BJ (cell line): ENCODE results near the gene SLC25A13. TPM values are rescaled to one million over a fixed set of nuclear protein-coding genes. Genes with fewer than 3 reads are reported as not detected.

Experiments used
- CTCF ChIA-PET: fragments of 350-600 bp; formaldehyde crosslinking; extraction: SDS; loops from one replicate; lab custom pipeline; 2021; ENCODE audit warnings: antibody characterized with exemption, inconsistent platforms; lab: Yijun Ruan, JAX
- POLR2A ChIA-PET: fragments of 300-600 bp; sonication (Branson Sonifier 250); formaldehyde crosslinking; extraction: SDS; loops from one replicate; lab custom pipeline; 2021; ENCODE audit warnings: antibody characterized with exemption; lab: Charles Lee
- DNase-seq: peaks from one replicate; pipeline ENCODE4 v3.0.0-alpha.2; 2011; ENCODE audit warnings: low read depth
- H3K27me3 ChIP-seq: 2 replicates; pipeline ENCODE4 v1.6.0; 2011; ENCODE audit warnings: low read length; ENCODE audit not compliant: control insufficient read depth, insufficient read depth
- H3K36me3 ChIP-seq: 2 replicates; pipeline ENCODE4 v1.5.1; 2011; ENCODE audit warnings: low read length; ENCODE audit not compliant: control insufficient read depth, insufficient read depth
- H3K4me3 ChIP-seq: 2 replicates; pipeline ENCODE4 v1.5.1; 2011; ENCODE audit warnings: low read depth, mild to moderate bottlenecking, control low read depth, low read length
- CTCF ChIP-seq: IDR thresholded peaks from 2 replicates; pipeline ENCODE4 v1.5.1; 2011; ENCODE audit warnings: low read depth, mild to moderate bottlenecking, control low read depth, inconsistent platforms, low read length, moderate library complexity; ENCODE audit not compliant: insufficient read depth
- polyA plus RNA-seq: library from polyadenylated mRNA; depleted of rRNA; stranded (reverse); fragments of >200 nt; gene quantifications from 2 replicates; pipeline ENCODE4 v1.2.3, GENCODE V29; 2011

SLC25A13 gene
- polyA plus RNA-seq, 1 experiment, result 6.2 TPM

- no peak for TF ChIP-seq CTCF
- ChIA-PET CTCF (interaction anchor here (0.6 to 1.1 kb wide), 2 partner anchors 10 to 224 kb away, joined by 3 read pairs; no protein-coding TSS in a partner anchor), POLR2A (no interaction called here)
- no peaks in the 10 kb centered on the region for H3K27me3 ChIP-seq
- no peaks in the 10 kb centered on the region for H3K36me3 ChIP-seq
- H3K4me3 ChIP-seq, result no peak overlapping the region
- no peak for DNase-seq
These were observed 125.2 kb downstream of the SLC25A13 start for GRCh38 chr7:96196676-96197075.

GRCh38 chr7:96189129-96189820 lies 132.6 kb downstream of the SLC25A13 start:
- Histone ChIP-seq H3K4me3 (no peak overlapping the region), H3K36me3 (no peaks in the 10 kb centered on the region), H3K27me3 (no peaks in the 10 kb centered on the region)
- no peak for DNase-seq
- ChIA-PET POLR2A (no interaction called here), CTCF (no interaction called here)
- no peak for TF ChIP-seq CTCF

GRCh38 chr7:96188591-96188991 lies 133.3 kb downstream of the SLC25A13 start:
- ChIA-PET POLR2A (no interaction called here), CTCF (no interaction called here)
- no peak overlapping the region; the same call in 1 of the 2 replicates for H3K4me3 ChIP-seq
- TF ChIP-seq CTCF, result no peak
- DNase-seq, result no peak
- H3K27me3 ChIP-seq, result no peaks in the 10 kb centered on the region
- no peaks in the 10 kb centered on the region for H3K36me3 ChIP-seq

- H3K4me3 ChIP-seq, result no peak overlapping the region
- ChIA-PET POLR2A (no interaction called here), CTCF (no interaction called here)
- no peaks in the 10 kb centered on the region for H3K27me3 ChIP-seq
- no peak for TF ChIP-seq CTCF
- H3K36me3 ChIP-seq, result no peaks in the 10 kb centered on the region
- no peak for DNase-seq
These were observed 133.7 kb downstream of the SLC25A13 start for GRCh38 chr7:96188174-96188581.

- H3K36me3 ChIP-seq, result no peaks in the 10 kb centered on the region
- CTCF ChIA-PET, result no interaction called here
These were observed 134.2 kb downstream of the SLC25A13 start for GRCh38 chr7:96187735-96188134.

More at GRCh38 chr7:96187735-96188134, 134.2 kb downstream of the SLC25A13 start:
- DNase-seq, result no peak
- POLR2A ChIA-PET, result no interaction called here
- H3K27me3 ChIP-seq, result no peaks in the 10 kb centered on the region
- TF ChIP-seq CTCF, result no peak
- no peak overlapping the region for H3K4me3 ChIP-seq
